Measurements from ENCODE around the gene SIPA1.

SIPA1 gene

GRCh38 chr11:65627202-65627601, 10.7 kb upstream of the SIPA1 start:
- TF ChIP-seq CTCF (IDR thresholded peaks at IDR 0.05; ENCODE audit: insufficient read depth, missing control alignments): no peak
- DNase-seq (ENCODE audit: insufficient read length, low spot score) (no peak), FAIRE-seq (no peak)

- TF ChIP-seq CTCF (IDR thresholded peaks at IDR 0.05; ENCODE audit: insufficient read depth, missing control alignments): no peak
- no peak for FAIRE-seq
- DNase-seq (ENCODE audit: insufficient read length, low spot score): no peak
Observed at GRCh38 chr11:65629579-65629978, 8.3 kb upstream of the SIPA1 start.

GRCh38 chr11:65630215-65630614, 7.7 kb upstream of the SIPA1 start:
- FAIRE-seq (no peak), DNase-seq (ENCODE audit: insufficient read length, low spot score) (no peak)
- no peak for TF ChIP-seq CTCF (IDR thresholded peaks at IDR 0.05; ENCODE audit: insufficient read depth, missing control alignments)

- no peak for TF ChIP-seq CTCF (IDR thresholded peaks at IDR 0.05; ENCODE audit: insufficient read depth, missing control alignments)
- no peak for FAIRE-seq
- no peak for DNase-seq (ENCODE audit: insufficient read length, low spot score)
Observed at GRCh38 chr11:65633390-65634108, 4.4 kb upstream of the SIPA1 start.

GRCh38 chr11:65634109-65634436, 3.8 kb upstream of the SIPA1 start:
- TF ChIP-seq CTCF (IDR thresholded peaks at IDR 0.05; ENCODE audit: insufficient read depth, missing control alignments): no peak
- FAIRE-seq (no peak), DNase-seq (ENCODE audit: insufficient read length, low spot score) (no peak)

GRCh38 chr11:65634440-65634839, 3.5 kb upstream of the SIPA1 start:
- FAIRE-seq (no peak), DNase-seq (ENCODE audit: insufficient read length, low spot score) (no peak)
- TF ChIP-seq CTCF (IDR thresholded peaks at IDR 0.05; ENCODE audit: insufficient read depth, missing control alignments): no peak

- no peak for FAIRE-seq
- TF ChIP-seq CTCF (IDR thresholded peaks at IDR 0.05; ENCODE audit: insufficient read depth, missing control alignments): no peak
- DNase-seq (ENCODE audit: insufficient read length, low spot score): no peak
Observed at GRCh38 chr11:65634905-65635731, 2.8 kb upstream of the SIPA1 start.

Measured in D721Med (cell line).